LNCaP clone FGC (cell line): ENCODE results near the gene COPG1.
A peak's percentile ranks its signal among the peaks of the same experiment; 100 is the strongest.

Experiments
- DNase-seq: peaks from one replicate; pipeline ENCODE4 v3.0.0-alpha.2; 2011; ENCODE audit warnings: low read depth
- H3K4me3 ChIP-seq: 2 replicates; pipeline ENCODE4 v1.5.1; 2011; ENCODE audit warnings: mild to moderate bottlenecking, low read depth, low read length, control low read depth
- TF ChIP-seq, protein P1 (sequence below): IDR thresholded peaks from 2 replicates; pipeline ENCODE4 v1.5.1; 2012; ENCODE audit warnings: mild to moderate bottlenecking; ENCODE audit not compliant: control insufficient read depth, insufficient read depth; ENCODE audit errors: extremely low read depth

COPG1 gene

DNA sequence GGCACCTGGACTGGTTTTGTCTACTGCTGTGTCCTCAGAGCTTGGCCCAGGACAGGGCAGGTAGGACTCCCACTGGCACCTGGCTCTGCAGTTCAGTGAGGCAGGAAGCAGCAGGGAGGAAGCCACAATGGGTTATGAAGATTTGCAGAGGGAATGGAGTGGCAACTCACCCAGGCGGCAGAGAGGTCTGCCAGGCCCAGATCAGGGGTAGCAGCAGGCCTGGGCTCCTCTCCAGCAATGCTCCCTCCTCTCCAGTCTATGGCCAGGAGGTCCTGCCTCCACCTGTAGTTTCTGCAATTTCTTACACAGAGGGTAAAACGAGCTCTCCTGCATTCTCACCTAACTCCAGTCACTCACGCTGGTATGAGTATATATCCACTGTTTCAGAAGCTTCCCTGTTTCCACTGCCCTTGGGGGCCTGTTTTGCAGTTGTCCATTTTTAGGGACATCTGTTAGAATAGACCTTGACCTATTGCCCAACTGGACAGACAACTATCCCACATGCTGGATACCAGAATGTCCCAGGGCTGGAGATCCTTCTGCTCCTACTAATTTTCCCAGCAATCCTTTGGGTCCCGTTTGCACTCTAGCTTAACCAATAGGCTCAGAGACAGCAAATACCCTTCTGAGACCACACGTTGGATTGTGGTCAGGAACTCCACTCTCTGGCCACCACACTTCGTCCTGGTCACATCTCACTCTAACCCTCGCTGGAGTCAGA, 64.4 kb downstream of the COPG1 start:
- TF ChIP-seq, protein P1, sequence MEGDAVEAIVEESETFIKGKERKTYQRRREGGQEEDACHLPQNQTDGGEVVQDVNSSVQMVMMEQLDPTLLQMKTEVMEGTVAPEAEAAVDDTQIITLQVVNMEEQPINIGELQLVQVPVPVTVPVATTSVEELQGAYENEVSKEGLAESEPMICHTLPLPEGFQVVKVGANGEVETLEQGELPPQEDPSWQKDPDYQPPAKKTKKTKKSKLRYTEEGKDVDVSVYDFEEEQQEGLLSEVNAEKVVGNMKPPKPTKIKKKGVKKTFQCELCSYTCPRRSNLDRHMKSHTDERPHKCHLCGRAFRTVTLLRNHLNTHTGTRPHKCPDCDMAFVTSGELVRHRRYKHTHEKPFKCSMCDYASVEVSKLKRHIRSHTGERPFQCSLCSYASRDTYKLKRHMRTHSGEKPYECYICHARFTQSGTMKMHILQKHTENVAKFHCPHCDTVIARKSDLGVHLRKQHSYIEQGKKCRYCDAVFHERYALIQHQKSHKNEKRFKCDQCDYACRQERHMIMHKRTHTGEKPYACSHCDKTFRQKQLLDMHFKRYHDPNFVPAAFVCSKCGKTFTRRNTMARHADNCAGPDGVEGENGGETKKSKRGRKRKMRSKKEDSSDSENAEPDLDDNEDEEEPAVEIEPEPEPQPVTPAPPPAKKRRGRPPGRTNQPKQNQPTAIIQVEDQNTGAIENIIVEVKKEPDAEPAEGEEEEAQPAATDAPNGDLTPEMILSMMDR: no peak
- DNase-seq: no peak
- peak overlapping the region; percentile 88 for H3K4me3 ChIP-seq

GRCh38 chr3:129314386-129315222, 65.2 kb downstream of the COPG1 start:
- TF ChIP-seq, protein P1: peak; percentile 40; the same call in 1 of the 2 replicates
- H3K4me3 ChIP-seq: peak overlapping the region; percentile 88
- peak; percentile 68 for DNase-seq

- peak; percentile 30 for DNase-seq
- TF ChIP-seq, protein P1: no peak
- H3K4me3 ChIP-seq: peak overlapping the region; percentile 88
Observed at GRCh38 chr3:129315223-129315997, 66.0 kb downstream of the COPG1 start.

GRCh38 chr3:129315998-129316247, 66.5 kb downstream of the COPG1 start:
- peak overlapping the region; percentile 88 for H3K4me3 ChIP-seq
- no peak for DNase-seq
- TF ChIP-seq, protein P1: no peak

- TF ChIP-seq, protein P1: peak; percentile 70
- peak overlapping the region; percentile 88 for H3K4me3 ChIP-seq
- DNase-seq: peak; percentile 32
Observed at GRCh38 chr3:129316248-129317013, 67.0 kb downstream of the COPG1 start.

DNA sequence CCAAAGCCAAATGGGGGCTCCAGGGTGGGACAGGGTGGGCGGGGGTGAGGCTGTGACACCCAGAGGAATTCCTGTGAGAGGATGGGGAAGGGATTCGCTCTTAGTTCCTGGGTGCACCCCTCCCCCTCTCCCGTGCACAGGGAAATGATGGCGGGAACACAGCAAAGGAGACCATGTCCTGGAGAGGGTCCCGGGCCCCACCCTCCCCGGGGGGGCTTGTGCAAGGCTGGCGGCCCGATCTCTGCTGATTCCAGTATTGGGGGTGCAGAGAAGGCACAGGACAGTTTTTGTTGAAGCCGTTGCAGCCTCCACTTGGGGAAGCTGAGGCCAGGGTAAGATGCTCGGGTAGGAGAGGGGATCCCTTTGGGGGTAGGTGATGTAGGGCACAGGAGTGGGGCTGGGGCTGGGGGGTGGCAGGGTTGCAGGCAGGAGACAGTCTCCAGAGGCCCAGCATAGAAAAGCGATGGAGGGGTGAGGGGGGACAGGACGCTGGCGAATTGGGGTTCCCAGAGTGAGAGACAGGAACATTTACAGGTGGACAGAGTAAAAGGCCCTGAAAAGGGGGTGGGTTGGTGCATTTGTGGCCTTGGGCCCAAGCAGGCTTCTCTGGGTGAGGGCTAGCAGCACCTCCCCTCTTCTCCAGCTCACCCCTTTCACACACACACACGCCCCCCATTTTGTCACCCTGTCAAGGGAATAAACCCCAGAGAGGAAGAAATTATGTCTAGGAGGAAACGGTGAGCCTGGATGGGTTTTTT, 67.8 kb downstream of the COPG1 start:
- no peak for DNase-seq
- peak overlapping the region; percentile 88 for H3K4me3 ChIP-seq
- TF ChIP-seq, protein P1: no peak
